Daoy (cell line): Measurements from ENCODE around the gene ENTPD6. TPM values are rescaled to one million over a fixed set of nuclear protein-coding genes. Genes with fewer than 3 reads are reported as not detected.
"Not testable (repeated sequence)": the region's sequence is repeated elsewhere in the genome, so short reads cannot be mapped to it uniquely, and the experiment has no call there.

Experiments used
- DNase-seq: peaks from one replicate; pipeline ENCODE4 v3.0.0-alpha.2; 2015; ENCODE audit warnings: low read depth
- total RNA-seq: library from RNA; depleted of rRNA; stranded (reverse); fragments of >200 nt; shearing (Covaris generic); gene quantifications from 2 replicates; pipeline ENCODE4 v1.2.3, GENCODE V29; 2014

ENTPD6 gene
- total RNA-seq, 1 experiment from 2014 or later, result 28.9 TPM

DNA sequence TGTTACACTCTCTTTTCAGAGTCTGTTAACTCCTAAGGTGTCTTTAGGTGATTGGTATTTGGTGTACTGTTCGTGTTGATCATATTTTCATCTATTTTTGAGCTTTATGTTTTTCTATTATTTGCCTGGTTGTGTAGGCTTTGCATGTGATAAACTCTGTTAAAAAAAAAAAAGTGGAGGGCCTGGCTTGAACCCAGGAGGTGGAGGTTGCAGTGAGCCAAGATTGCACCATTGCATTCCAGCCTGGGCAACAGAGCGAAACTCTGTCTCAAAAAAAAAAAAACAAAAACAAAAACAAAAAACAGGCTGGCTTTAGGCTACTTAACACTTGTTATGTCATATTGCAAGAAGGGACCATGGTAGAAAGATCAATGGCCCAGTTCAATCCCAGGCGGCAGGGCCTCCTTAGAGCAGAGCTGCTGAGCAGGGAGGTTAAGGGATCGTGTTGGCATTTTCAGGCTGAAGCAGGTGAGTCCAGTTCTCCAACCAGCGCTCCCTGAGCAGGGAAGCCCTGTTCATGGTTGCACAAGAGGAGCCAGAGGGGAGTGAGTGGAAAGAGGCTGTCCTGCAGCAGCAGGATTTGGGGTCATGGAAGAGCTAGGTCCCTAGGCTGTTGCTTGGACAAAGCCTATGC, 60.8 kb downstream of the ENTPD6 start:
- DNase-seq, result no peak

DNA sequence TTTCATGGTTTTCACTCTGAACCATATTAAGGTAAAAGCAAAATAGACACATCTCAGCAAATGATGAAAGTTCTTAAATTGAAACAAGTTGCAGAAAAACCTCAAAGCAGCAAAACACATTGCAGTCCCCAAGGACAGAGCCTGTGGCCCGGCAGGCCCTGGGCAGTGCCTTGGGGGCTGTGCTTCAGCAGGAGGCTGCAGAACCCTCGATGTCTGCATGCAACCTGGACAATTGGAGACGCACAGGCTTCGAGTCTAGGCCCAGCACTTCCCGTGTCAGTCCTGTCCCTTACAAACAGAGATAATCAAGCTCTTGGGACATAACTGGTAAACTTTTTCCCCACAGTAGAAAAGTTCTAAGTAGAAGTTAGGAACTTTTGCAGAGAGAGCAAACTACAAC, 61.6 kb downstream of the ENTPD6 start:
- no peak for DNase-seq

DNA sequence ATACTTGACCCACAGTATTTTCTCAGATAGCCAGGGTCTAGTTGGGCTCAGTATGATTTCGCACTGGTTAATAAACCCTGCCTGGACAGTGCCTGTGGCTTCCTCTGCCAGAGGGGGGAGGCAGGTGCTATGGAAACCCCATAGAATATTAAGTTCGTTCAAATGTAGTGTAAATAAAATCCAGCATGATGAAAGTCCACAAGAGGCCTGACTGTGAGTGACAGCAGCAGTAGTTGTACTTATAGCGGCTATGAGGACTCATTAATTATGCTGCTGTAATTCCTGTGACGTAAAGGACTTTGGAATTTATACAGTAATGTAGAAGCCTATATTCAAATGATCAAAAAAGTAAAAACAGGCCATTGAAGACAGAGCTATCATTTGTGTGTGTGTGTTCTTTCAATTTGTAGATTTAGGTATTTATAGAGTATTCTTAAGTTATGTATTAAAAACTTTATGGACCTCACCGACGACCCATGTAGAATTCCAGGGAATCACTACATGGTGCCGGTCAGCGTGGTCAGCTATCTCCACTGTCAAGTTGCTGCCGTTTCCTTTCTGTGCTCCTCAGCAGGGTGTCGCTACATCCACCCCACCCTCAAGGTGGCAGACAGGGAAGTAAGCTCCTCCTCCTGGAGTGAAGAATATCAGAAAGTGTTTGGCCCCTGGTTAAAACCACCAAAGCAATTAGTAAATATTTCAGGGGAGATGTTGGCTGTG, 62.4 kb downstream of the ENTPD6 start:
- DNase-seq, result no peak

DNA sequence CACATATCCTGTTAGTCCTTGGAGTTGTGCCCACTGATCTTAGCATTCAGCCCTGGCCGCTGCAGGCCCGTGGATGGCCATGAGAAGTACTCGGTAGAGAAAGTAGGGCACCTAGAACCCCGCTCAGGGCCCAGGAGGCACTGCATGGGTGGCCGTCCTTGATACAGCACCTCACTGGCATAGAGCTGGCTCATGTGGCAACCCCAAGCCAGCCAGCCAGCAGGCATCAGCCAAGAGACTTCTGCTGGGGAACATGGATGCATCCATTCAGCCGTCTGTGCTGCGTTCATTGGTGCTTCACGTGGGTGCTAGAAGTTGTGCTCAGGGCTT, 62.9 kb downstream of the ENTPD6 start:
- DNase-seq, result no peak

DNA sequence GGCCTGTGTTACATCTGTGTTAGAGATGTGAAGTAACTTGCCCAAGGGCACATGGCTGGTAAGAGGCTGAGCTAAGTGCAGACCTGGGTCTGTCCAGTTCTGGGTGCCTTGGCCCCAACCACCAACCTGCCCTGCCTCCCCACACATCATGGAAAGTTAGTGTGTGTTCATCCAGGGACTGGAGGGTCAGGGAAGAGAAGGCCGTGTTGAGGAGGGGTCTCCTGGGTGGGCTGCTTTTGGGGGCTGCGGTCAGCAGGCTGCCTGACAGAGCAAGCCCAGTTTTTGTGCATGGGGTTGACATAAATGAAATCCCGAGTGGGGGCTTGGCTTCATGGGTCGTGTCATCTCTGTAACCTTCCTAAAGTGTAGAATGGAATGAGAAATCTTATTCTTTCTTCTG, 63.3 kb downstream of the ENTPD6 start:
- no peak for DNase-seq

DNA sequence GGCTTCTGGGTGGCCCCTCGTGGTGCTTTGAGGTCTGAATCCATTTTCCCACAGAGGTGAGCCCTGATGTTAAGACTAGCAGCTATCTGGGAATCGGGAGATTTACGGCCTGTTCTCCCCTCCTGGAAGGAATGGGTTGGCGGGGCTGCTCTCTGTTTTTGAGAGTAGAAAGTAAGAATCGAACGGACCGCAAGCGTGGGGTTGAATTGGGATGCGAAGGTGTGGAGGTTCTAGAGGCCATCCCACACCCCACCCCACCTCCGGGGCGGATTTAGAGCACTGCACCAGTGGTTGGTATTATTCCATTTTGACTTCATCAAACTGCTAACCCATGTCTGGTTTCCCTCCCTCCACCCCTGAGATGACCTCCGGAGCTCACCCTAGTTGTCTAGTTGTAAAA, 63.8 kb downstream of the ENTPD6 start:
- no peak for DNase-seq

DNA sequence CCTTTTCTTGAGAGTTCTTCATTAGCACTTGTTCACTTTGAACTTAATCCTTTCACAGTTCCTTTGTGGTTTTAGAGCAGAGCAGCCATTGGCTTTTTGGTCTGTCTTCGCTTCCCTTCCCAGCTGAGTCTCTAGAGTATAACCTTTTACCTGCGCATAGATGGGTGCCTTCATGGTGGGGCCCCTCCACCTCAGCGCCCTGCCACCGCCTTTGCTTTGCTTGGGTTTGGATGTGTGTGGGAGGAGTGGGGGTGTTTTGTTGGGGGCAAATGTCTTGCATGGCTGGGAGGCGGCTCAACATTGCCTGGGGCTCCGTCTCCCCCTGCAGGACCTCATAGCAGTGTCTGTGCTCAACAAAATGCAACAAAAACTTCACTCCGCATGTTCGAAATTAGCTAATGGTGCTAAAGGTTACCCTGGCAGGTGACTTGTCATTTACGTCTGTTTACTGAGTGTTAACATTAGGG, 64.3 kb downstream of the ENTPD6 start:
- DNase-seq, result no peak

DNA sequence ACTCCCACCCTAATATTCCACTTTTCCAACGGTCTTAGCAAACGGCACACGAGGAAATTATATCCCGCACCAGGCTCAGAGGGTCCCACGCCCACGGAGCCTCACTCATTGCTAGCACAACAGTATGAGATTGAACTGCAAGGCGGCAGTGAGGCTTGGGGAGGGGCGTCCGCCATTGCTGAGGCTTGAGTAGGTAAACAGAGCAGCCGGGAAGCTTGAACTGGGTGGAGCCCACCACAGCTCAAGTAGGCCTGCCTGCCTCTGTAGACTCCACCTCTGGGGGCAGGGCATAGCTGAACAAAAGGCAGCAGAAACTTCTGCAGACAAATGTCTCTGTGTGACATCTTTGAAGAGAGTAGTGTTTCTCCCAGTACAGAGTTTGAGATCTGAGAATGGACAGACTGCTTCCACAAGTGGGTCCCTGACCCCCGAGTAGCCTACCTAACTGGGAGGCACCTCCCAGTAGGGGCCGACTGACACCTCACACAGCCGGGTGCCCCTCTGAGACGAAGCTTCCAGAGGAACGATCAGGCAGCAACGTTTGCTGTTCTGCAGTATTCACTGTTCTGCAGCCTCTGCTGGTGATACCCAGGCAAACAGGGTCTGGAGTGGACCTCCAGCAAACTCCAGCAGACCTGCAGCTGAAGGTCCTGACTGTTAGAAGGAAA, 65.4 kb downstream of the ENTPD6 start:
- DNase-seq, result not testable (repeated sequence)

DNA sequence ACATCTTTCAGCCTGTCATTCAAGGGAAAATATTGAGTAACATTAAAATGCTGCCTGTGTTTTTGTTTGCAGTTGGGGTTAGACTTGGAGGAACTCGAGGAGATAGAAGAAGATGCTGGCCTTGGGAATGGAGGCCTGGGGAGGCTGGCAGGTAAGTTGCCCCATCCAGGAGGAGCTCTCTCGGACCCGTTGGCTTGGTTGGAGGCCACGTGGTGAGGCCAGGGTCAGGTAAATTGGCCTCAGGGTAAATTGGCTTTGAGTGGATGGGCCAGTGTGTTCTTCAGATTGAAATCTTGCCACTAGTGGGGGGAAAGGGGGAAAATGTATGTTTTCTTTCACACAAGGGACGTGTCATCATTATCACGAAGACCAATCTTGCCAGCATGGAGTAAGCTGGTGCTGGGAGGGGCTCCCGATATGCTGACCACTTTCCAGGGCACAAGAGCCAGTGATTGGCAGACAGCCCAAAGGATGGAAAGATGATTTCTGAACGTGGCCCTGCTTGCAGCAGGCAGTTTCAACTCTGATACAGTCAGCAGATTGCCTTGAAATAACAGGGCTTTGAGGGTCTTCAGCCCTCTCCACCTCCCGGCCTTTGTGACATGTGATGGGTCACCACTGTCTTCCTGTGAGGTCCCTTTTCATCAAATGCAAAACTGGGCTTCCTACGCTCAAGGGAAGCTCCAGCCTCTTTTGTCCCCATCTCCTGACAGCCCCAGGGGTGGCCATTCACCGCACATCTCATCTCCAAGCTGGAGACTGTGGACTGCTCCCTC, 73.7 kb downstream of the ENTPD6 start:
- no peak for DNase-seq

DNA sequence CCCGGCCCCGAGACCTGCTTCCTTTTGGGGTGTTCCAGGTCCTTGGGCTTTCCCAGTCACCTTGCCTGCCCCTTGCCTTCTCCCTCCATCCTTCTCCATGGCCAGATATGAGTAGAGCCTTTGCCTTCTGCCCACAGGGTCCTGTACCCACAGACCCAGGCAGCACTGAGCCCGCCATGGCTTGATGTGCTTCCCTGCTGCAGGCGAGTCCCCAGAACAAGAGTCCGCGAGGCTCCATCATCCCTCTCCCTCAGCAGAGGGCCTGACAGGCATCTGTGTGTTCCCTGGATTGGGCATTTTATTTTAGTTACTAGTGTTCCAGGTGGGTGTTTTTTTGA, 74.3 kb downstream of the ENTPD6 start:
- DNase-seq, result no peak

DNA sequence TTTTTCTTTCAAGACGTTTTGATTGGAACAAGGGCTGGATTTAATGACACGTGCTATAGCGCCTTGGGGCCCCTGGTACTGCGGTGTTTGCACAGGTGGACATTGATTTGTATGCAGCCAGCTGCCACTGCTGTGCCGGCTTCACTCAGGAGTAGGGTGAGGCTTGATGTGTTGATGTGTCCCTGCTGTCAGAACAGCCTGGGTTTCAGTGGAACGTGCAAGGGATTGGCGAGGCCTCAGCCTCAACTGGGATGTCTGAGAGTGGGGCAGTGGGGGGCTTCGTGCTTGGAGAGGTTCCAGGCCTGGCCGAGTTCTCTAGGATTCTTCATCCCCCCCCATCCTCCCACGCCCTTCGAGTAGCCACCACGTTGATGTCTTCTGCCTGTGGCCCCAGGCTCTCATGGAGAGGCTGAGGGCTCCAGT, 75.3 kb downstream of the ENTPD6 start:
- DNase-seq, result no peak

DNA sequence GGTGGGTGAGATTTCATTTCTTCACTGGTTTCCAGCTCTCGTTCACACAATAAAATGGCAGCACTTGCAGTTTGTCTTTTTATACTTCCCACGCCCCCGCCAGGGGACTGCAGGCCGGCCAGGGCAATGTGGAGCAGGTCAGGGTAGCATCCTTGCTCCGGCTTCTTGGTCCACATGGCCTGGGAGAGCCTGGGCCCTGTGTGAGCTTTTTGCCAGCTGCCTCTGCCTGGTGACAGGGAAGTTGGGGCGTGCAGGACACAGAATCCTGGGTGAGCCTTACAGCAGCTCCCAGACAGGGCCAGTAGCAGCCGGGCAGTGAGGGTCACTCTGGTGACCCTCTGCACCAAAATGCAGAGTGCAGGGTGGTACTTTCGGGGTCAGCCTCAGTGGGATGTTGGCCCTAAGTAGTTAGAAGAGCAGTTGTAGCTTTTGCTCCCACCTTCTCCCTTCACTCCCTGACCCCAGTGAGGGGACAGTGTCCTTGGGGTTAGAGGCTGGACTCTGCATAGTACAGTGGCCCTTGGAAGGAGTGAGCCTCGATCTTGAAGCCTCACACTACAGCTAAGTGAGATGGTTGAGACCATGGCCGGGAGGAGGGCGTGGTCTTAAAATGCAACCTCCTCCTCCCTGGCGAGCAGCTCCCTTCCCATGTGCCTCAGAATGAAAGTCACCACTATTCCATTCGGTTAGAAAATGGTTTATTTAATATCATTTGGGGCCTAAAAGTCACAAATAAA, 76.1 kb downstream of the ENTPD6 start:
- DNase-seq, result no peak

DNA sequence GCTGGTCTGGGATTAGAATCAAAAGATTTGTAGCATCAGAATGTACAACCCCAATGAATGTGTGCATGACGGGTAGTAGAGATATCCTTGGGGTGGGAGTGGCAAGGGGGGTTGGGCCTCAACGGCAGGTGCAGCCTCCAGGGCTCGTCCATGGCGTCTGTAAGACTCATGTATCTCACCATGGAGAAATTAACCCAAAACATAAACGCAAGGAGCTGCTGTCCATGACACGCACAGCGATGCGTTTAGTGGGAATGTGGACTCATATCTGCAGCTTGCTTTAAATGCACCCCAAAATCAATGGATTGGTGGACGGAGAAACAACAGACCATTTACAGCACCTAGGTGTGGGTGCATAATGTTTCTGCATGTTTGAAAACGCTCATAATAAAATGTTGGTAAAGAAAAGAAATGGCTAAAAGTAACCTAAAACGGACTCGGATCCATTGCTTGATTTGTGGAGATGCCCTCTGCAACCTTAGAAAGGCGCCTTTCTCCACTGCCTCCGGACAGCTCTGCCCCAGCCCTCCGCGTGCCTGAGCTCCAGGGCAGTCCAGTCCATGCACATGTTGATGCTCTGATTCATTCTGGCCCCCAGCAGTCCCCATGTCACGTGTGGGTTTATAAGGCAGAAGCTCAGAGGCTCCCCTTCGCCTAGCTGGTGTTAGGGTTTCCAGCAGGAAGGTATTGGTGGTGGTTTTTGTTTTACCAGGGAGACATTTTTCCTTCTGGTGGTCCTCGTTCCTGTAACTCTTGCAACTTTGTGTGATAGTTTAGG, 76.9 kb downstream of the ENTPD6 start:
- DNase-seq, result no peak

DNA sequence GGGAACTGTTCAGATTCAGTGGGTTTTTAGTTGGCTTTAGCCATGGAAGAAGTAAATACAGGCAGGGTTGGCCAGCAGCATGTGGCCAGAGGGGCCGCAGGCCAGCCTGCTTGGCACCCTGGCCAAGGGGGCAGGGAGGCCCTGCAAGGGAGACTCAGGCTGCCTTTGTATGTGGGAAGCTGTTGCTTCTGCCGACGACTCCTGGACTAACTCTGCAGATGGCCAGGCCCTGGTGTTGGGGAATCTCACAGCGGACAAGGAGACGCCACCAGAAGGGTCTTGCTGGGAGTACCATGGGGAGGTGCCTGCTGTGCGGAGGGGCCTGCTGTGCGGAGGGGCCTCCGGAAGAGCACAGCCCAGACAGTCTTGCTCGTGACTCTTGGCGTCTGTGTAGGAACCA, 77.5 kb downstream of the ENTPD6 start:
- no peak for DNase-seq

DNA sequence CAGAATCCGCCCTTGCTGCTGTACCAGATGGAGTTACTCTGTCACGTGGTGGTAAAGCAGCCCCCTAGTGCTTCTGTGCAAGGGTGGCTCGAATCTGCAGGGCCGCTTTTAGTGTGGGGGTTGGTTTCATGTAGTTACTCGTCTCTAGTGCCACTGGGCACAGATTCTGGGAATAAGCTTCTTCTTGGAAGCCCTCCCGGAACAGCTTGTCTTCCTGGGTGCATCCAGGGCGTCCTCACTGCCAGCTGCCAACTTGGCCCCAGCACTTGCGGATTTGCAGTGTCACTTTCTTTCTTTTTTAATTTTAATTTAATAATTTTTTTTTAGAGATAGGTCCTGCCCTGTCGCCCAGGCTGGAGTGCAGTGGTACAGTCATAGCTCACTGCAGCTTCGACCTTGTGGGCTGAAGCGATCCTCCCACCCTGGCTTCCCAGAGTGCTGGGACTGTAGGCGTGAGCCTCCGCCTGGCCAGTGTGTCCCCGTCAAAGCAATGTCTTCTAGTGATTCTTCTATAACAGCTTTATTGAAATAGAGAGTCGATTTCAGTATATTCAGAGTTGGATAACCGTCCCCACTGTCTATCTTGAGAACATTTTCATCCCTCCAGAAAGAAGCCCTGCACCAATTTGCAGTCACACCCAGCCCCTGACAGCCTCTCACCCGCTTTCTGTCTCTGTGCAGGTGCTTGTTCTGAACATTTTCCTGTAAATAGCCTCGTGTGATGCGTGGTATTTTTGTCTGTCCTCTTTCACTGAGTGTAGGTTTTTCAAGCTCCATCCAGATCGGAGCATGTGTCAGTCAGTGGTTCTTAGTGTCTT, 78.2 kb downstream of the ENTPD6 start:
- DNase-seq, result no peak

DNA sequence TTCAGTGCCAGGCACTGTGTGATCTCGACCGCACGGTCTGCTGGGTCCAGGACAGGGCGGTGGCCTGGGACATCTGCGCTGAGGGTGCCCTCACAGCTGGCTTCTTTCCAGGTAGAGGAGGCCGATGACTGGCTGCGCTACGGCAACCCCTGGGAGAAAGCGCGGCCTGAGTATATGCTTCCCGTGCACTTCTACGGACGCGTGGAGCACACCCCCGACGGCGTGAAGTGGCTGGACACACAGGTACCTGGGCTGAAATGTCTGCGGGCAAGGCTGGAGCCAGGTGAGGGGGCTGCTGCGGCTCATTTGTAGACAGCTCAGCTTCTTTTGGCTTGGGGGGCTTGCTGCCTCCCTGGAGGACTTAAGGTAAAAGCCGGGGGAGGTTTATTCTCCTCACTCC, 79.0 kb downstream of the ENTPD6 start:
- DNase-seq, result no peak

DNA sequence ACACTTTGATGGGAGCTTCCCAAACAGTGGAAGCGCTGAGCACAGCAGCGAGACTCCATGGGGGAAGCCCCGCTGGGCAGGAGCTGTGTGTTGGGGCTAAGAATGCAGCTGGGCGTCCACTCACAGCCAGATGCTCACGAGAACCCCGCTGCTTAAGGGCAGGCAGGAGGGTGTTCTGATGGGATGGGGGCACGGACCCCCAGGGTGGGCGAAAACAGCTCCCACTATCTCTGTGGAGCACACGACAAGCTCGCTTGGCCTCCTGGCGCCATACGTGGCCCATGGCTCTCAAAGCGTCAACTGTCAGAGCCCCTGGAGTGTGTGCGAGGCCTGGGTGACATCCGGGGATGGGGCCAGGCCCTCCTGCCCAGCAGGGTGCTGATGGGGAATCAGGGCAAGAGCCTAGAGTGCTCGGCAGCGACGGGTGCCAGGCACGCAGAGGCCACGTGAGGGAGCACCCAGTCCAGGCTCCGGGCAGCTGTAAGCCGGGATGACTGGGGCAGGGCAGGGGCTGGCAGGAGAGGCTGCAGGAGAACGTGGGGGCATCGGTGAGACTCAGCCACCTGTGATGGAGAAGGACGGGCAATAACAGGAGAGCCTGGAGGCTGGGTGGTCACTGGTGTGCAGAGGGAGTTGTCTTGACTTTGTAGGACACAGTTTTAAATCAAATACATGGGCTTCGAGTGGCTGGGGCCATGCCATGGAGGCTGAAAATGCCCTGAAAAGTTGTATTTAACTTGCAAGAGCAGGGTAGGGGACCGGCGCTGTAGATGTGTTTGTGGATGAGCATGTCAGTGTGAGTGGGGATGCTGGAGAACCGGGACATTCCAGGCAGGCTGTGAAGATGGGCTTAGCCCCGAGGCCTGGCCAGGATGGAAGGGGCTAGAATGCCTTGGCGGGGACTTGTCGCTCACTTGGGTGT, 79.6 kb downstream of the ENTPD6 start:
- DNase-seq, result no peak

DNA sequence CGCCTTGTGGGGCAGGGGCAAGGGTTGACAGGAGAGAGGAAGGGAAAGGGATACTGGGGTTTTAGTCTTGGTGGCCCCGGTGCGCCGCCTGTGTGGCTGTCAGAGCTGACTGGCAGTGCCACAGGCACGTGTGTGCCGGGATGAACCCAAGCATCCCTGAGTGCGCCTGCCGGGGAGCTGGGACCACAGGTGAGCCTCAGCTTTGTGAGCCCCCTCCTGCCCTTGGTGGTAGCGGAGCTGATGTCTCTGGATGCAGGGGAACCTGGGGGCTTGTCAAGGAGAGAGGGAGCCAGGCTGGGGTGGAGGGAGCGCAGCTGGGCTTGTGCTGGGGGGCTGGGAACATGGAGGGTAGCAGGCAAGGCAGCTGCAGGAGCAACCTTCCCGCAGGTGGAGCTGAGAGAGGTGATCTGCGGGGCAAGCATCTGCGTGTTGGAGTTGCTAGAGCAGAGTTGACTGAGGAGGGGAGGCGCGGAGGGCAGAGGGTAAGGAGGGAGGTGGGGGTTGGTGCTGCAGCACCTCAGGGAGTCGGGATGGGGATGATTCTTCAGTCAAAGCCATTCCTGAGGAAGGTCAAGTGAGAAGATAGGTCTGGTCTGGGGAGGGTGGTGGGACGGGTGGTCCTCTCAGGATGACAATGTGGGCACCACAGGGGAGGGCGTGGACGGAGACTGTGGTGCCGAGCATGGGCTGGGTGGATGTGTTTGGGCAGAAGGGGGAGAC, 80.5 kb downstream of the ENTPD6 start:
- no peak for DNase-seq
